A549 (cell line): ENCODE measurements around the gene ACER1. TPM values are rescaled to one million over a fixed set of nuclear protein-coding genes. Genes with fewer than 3 reads are reported as not detected.
"Not testable (repeated sequence)": the region's sequence is repeated elsewhere in the genome, so short reads cannot be mapped to it uniquely, and the experiment has no call there.

Experiments used
- ATAC-seq, 2 experiments: fragments of 200-7000 bp in 1 of 2; fragments of >200 bp in 1 of 2; cut with Nextera tagmentation in 1 of 2; cut with Tn5 transposase in 1 of 2; 3 replicates each; pipeline versions ENCODE4 v1.8.0 to v1.9.1; 2018 to 2020; ENCODE audit warnings: mild to moderate bottlenecking in 1 of 2, moderate library complexity in 1 of 2
- CTCF ChIA-PET: fragments of 300-600 bp; sonication (Branson Sonifier 250); formaldehyde crosslinking; extraction: SDS; loops from one replicate; lab custom pipeline; 2021; ENCODE audit warnings: antibody characterized with exemption, inconsistent platforms; lab: Yijun Ruan, JAX
- POLR2A ChIA-PET: fragments of 350-600 bp; formaldehyde crosslinking; extraction: SDS; loops from one replicate; lab custom pipeline; 2021; ENCODE audit warnings: antibody characterized with exemption, inconsistent platforms; lab: Yijun Ruan, JAX
- DNase-seq, 2 experiments: peaks; one replicate each; pipeline versions ENCODE4 v3.0.0 to v3.0.0-alpha.2; 2011 to 2016; ENCODE audit warnings: low read depth in 1 of 2, low spot score in 1 of 2
- FAIRE-seq: peaks from 2 replicates; lab custom pipeline; 2011; peaks lifted over from hg19 to GRCh38; lab: Jason Lieb, UNC
- H3K27ac ChIP-seq, 2 experiments: fragments of >200 bp; sonication (Bioruptor Twin); formaldehyde crosslinking; 3 replicates each; pipeline ENCODE4 v1.5.1; 2016 to 2017
- H3K4me1 ChIP-seq: fragments of >200 bp; sonication (Bioruptor Twin); formaldehyde crosslinking; 3 replicates; pipeline ENCODE4 v1.6.1; 2016
- H3K4me2 ChIP-seq: fragments of >200 bp; sonication (Bioruptor Twin); formaldehyde crosslinking; 3 replicates; pipeline ENCODE4 v1.6.1; 2016
- H3K4me3 ChIP-seq: fragments of >200 bp; sonication (Bioruptor Twin); formaldehyde crosslinking; 3 replicates; pipeline ENCODE4 v1.5.1; 2016
- H3K9me3 ChIP-seq: fragments of >200 bp; sonication (Bioruptor Twin); formaldehyde crosslinking; 3 replicates; pipeline ENCODE4 v1.6.1; 2016
- BCL3 ChIP-seq: fragments of >200 bp; sonication (Bioruptor Twin); formaldehyde crosslinking; IDR thresholded peaks from 3 replicates; pipeline ENCODE4 v1.6.1; 2016
- CBX2 ChIP-seq: fragments of 200-600 bp; sonication (generic); IDR thresholded peaks from 2 replicates; pipeline ENCODE4 v1.6.1; 2016; ENCODE audit warnings: low read depth, mild to moderate bottlenecking, borderline replicate concordance
- CBX8 ChIP-seq: fragments of 200-600 bp; sonication (generic); IDR thresholded peaks from 2 replicates; pipeline ENCODE4 v1.6.1; 2016
- CHD2 ChIP-seq: fragments of 150-350 bp; IDR thresholded peaks from 2 replicates; pipeline ENCODE4 v1.6.1; 2014; ENCODE audit warnings: low read length; ENCODE audit not compliant: partially characterized antibody
- CHD4 ChIP-seq: fragments of 200-600 bp; sonication (generic); IDR thresholded peaks from 2 replicates; pipeline ENCODE4 v1.6.1; 2016; ENCODE audit warnings: antibody characterized with exemption, mild to moderate bottlenecking, borderline replicate concordance
- CTCF ChIP-seq: fragments of >200 bp; sonication (Bioruptor Twin); formaldehyde crosslinking; IDR thresholded peaks from 3 replicates; pipeline ENCODE4 v1.5.1; 2016
- EHF ChIP-seq: fragments of 250-450 bp; sonication (Bioruptor Pico); IDR thresholded peaks from 2 replicates; pipeline ENCODE4 v1.5.0; 2020; ENCODE audit warnings: mild to moderate bottlenecking
- EHMT2 ChIP-seq: fragments of 200-600 bp; sonication (generic); IDR thresholded peaks from 2 replicates; pipeline ENCODE4 v1.6.1; 2016; ENCODE audit warnings: antibody characterized with exemption, low read depth, mild to moderate bottlenecking, moderate library complexity
- EP300 ChIP-seq, 2 experiments: fragments of >200 bp; sonication (Bioruptor Twin); formaldehyde crosslinking; IDR thresholded peaks; 2 replicates in 1 of 2; 3 replicates in 1 of 2; pipeline ENCODE4 v1.6.1; 2016 to 2017
- FOSL2 ChIP-seq, 2 experiments: fragments of 450-650 bp in 1 of 2; fragments of >200 bp in 1 of 2; sonication (Bioruptor Twin) in 1 of 2; formaldehyde crosslinking; IDR thresholded peaks; 2 replicates each; pipeline versions ENCODE4 v1.5.0 to v1.6.1; 2016 to 2020; ENCODE audit warnings: mild to moderate bottlenecking in 1 of 2, moderate library complexity in 1 of 2
- HEYL ChIP-seq: fragments of 250-450 bp; sonication (Bioruptor Pico); IDR thresholded peaks from 2 replicates; pipeline ENCODE4 v1.8.0; 2021; ENCODE audit warnings: mild to moderate bottlenecking, moderate library complexity
- HOXB13 ChIP-seq: fragments of 250-450 bp; sonication (Bioruptor Pico); IDR thresholded peaks from 2 replicates; pipeline ENCODE4 v1.5.0; 2020; ENCODE audit warnings: low read depth, mild to moderate bottlenecking, moderate library complexity
- HOXB5 ChIP-seq: fragments of 250-450 bp; sonication (Bioruptor Pico); IDR thresholded peaks from 2 replicates; pipeline ENCODE4 v1.5.0; 2020; ENCODE audit warnings: mild to moderate bottlenecking, moderate library complexity
- JUNB ChIP-seq: fragments of >200 bp; sonication (Bioruptor Twin); formaldehyde crosslinking; IDR thresholded peaks from 2 replicates; pipeline ENCODE4 v1.6.1; 2016
- KDM1A ChIP-seq: fragments of 200-600 bp; sonication (generic); IDR thresholded peaks from 2 replicates; pipeline ENCODE4 v1.6.1; 2016; ENCODE audit warnings: low read depth, mild to moderate bottlenecking
- NFE2L2 ChIP-seq: fragments of 150-350 bp; conservative IDR thresholded peaks from 2 replicates; pipeline ENCODE4 v1.6.1; 2014; ENCODE audit warnings: low read length
- NPAS2 ChIP-seq: fragments of 250-450 bp; sonication (Bioruptor Pico); IDR thresholded peaks from 2 replicates; pipeline ENCODE4 v1.8.0; 2022; ENCODE audit warnings: mild to moderate bottlenecking, moderate library complexity, borderline replicate concordance
- NR3C1 ChIP-seq: fragments of >200 bp; sonication (Bioruptor Twin); formaldehyde crosslinking; IDR thresholded peaks from 3 replicates; pipeline ENCODE4 v1.6.1; 2017
- PBX3 ChIP-seq: IDR thresholded peaks from 2 replicates; pipeline ENCODE4 v1.6.1; 2012
- POLR2AphosphoS2 ChIP-seq: conservative IDR thresholded peaks from 2 replicates; pipeline ENCODE4 v1.6.1; 2012; ENCODE audit warnings: low read length, improper control_type of control experiment, inconsistent platforms
- RAD21 ChIP-seq, 2 experiments: fragments of >200 bp in 1 of 2; sonication (Bioruptor Twin) in 1 of 2; formaldehyde crosslinking in 1 of 2; IDR thresholded peaks in 1 of 2; conservative IDR thresholded peaks in 1 of 2; 2 replicates in 1 of 2; 3 replicates in 1 of 2; pipeline ENCODE4 v1.6.1; 2012 to 2018; ENCODE audit warnings: inconsistent platforms in 1 of 2
- RNF2 ChIP-seq: fragments of 200-600 bp; sonication (generic); IDR thresholded peaks from 2 replicates; pipeline ENCODE4 v1.6.1; 2016; ENCODE audit warnings: low read depth, mild to moderate bottlenecking, antibody characterized with exemption, moderate library complexity, borderline replicate concordance
- SMC3 ChIP-seq: fragments of >200 bp; sonication (Bioruptor Twin); formaldehyde crosslinking; IDR thresholded peaks from 3 replicates; pipeline ENCODE4 v1.6.1; 2018; ENCODE audit warnings: inconsistent platforms
- SREBF2 ChIP-seq: fragments of 450-650 bp; IDR thresholded peaks from 2 replicates; pipeline ENCODE4 v1.6.1; 2014; ENCODE audit warnings: mild to moderate bottlenecking, moderate library complexity
- TFCP2L1 ChIP-seq: fragments of 250-450 bp; sonication (Bioruptor Pico); IDR thresholded peaks from 2 replicates; pipeline ENCODE4 v1.5.0; 2021; ENCODE audit warnings: mild to moderate bottlenecking
- TP53 ChIP-seq: fragments of 250-450 bp; sonication (Bioruptor Pico); IDR thresholded peaks from 2 replicates; pipeline ENCODE4 v1.5.0; 2021; ENCODE audit warnings: mild to moderate bottlenecking, moderate library complexity
- ZNF302 ChIP-seq: fragments of 250-450 bp; sonication (Bioruptor Pico); IDR thresholded peaks from 2 replicates; pipeline ENCODE4 v1.9.0; 2021; ENCODE audit warnings: inconsistent platforms, mild to moderate bottlenecking, moderate library complexity
- WGBS: methylation state at CpG from one replicate; pipeline ENCODE4 v1.1.6; 2017; ENCODE audit errors: missing lambda C conversion rate; 5-methylcytosine and 5-hydroxymethylcytosine counted together
- polyA plus RNA-seq, 4 experiments: library from polyadenylated mRNA; depleted of rRNA in 3 of 4; stranded (reverse); fragments of >200 nt; fragmentation: RNase III in 1 of 4; extraction: RNeasy Plus Mini Kit Qiagen cat#74134 plus additional on column Dnase treatment in 1 of 4; gene quantifications; 2 replicates in 3 of 4; 3 replicates in 1 of 4; pipeline ENCODE4 v1.2.3, GENCODE V29; 2011 to 2017
- TF ChIP-seq, protein P1 (sequence below): fragments of 250-450 bp; sonication (Bioruptor Pico); IDR thresholded peaks from 2 replicates; pipeline ENCODE4 v1.5.0; 2020; ENCODE audit warnings: low read depth, mild to moderate bottlenecking, moderate library complexity

Gene ACER1
- polyA plus RNA-seq, 2 of the 4 experiments (the other 2 are of a cell fraction) = not detected

GRCh38 chr19:6318772-6319171 lies 14.6 kb downstream of the ACER1 start:
- Histone ChIP-seq H3K4me3 (no peak overlapping the region), H3K4me1 (no peaks in the 10 kb centered on the region), H3K4me2 (no peak overlapping the region), H3K27ac (no peak overlapping the region), H3K9me3 (peaks cover under 1% of the 10 kb centered on the region; the same call in 1 of the 3 replicates)
- FAIRE-seq = no peak
- 8% methylated on average over 5 of the region's 5 CpGs for WGBS
- TF ChIP-seq HOXB13 (CRISPR knock-in tag) (no peak), EHMT2 (no peak), HEYL (no peak), JUNB (no peak), CHD2 (no peak), ZNF302 (CRISPR knock-in tag) (no peak), KDM1A (no peak), CBX8 (no peak), CTCF (no peak), NR3C1 (no peak), CHD4 (no peak), TP53 (no peak), BCL3 (no peak), FOSL2 (IDR thresholded peaks at IDR 0.05) (no peak), FOSL2 (CRISPR knock-in tag; IDR thresholded peaks at IDR 0.05) (no peak), SREBF2 (no peak), RAD21 (conservative IDR thresholded peaks at IDR 0.05 in 1 of 2, IDR thresholded peaks at IDR 0.05 in 1 of 2) (no peak)
- DNase-seq = peak in 1 of 2 experiments; percentile 24
- peak; percentile 45 to 68; a peak in 5 of 6 replicates for ATAC-seq
- CTCF ChIA-PET = interaction anchor here (0.6 to 0.7 kb wide), 2 partner anchors 9 to 120 kb away, joined by 3 read pairs; no protein-coding TSS in a partner anchor
- POLR2A ChIA-PET = no interaction called here

DNA sequence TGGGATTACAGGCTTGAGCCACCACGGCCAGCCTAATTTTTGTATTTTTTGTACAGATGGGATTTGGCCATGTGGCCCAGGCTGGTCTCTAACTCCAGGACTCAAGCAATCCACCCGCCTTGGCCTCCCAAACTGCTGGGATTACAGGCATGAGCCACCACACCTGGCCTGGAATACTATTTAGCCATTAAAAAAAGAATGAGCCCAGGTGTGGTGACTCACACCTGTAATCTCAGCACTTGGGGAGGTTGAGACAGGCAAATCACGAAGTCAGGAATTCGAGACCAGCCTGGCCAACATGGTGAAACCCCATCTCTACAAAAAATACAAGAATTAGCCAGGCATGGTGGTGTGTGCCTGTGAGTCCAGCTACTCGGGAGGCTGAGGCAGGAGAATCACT lies 17.8 kb downstream of the ACER1 start:
- DNase-seq, H3K4me1 ChIP-seq, ATAC-seq, CTCF ChIA-PET, H3K4me2 ChIP-seq, POLR2A ChIA-PET, H3K27ac ChIP-seq, FAIRE-seq, H3K4me3 ChIP-seq, H3K9me3 ChIP-seq: not testable (repeated sequence)
- 24% methylated on average over 5 of the region's 5 CpGs for WGBS

DNA sequence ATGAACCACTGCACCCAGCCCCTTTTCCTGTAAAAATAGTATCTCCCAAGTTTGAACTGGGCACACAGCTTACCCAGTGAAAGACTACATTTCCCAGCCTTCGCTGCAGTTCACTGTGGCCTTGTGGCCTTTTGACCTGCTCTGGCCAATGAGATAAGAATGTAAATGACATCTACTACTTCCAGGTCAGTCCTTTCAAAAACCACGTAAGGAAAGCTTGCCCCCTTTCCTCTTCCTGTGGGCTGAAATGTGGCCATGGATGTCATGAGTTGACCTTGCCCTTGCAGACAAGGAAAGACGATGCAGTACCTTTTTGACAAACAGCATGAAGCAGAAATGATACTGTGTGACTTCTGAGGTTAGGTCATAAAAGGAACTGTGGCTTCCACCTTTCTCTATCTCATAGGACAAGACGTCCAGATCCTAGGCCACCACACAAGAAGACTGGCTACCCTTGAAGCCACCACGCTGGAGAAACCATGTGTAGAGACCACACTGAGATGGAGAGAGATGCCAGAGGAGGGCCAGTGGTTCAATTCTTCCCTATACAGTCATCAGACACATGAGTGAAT lies 19.9 kb downstream of the ACER1 start:
- Histone ChIP-seq H3K4me3 (no peak overlapping the region), H3K4me2 (no peak overlapping the region), H3K4me1 (no peaks in the 10 kb centered on the region), H3K27ac (no peak overlapping the region), H3K9me3 (peaks cover 3% of the 10 kb centered on the region; the same call in 1 of the 3 replicates)
- POLR2A ChIA-PET = no interaction called here
- 39% methylated on average over 5 of the region's 5 CpGs for WGBS
- FAIRE-seq = no peak
- CTCF ChIA-PET = interaction anchor here (1.3 to 2.4 kb wide), 2 partner anchors 13 to 95 kb away, joined by 3 to 8 read pairs; no protein-coding TSS in a partner anchor
- no peak for DNase-seq
- ATAC-seq = no peak
- no peak for TF ChIP-seq POLR2AphosphoS2
- TF ChIP-seq BCL3 = no peak
- no peak for TF ChIP-seq HOXB13 (CRISPR knock-in tag)
- TF ChIP-seq RNF2 = no peak
- no peak for TF ChIP-seq EP300 (IDR thresholded peaks at IDR 0.05)
- TF ChIP-seq HEYL = no peak
- TF ChIP-seq NR3C1 = no peak
- TF ChIP-seq ZNF302 (CRISPR knock-in tag) = no peak
- TF ChIP-seq HOXB5 (CRISPR knock-in tag) = no peak
- TF ChIP-seq NPAS2 = no peak
- TF ChIP-seq RAD21 (conservative IDR thresholded peaks at IDR 0.05 in 1 of 2, IDR thresholded peaks at IDR 0.05 in 1 of 2) = no peak
- no peak for TF ChIP-seq SMC3
- no peak for TF ChIP-seq CBX2
- TF ChIP-seq EHF (CRISPR knock-in tag) = no peak
- TF ChIP-seq NFE2L2 = no peak
- TF ChIP-seq, protein P1, sequence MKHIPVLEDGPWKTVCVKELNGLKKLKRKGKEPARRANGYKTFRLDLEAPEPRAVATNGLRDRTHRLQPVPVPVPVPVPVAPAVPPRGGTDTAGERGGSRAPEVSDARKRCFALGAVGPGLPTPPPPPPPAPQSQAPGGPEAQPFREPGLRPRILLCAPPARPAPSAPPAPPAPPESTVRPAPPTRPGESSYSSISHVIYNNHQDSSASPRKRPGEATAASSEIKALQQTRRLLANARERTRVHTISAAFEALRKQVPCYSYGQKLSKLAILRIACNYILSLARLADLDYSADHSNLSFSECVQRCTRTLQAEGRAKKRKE (CRISPR knock-in tag) = no peak
- no peak for TF ChIP-seq TFCP2L1
- no peak for TF ChIP-seq PBX3
